ENCODE results near the gene WIZ. TPM values are rescaled to one million over a fixed set of nuclear protein-coding genes. Genes with fewer than 3 reads are reported as not detected.
A peak's percentile ranks its signal among the peaks of the same experiment; 100 is the strongest.

WIZ gene
- total and polyA plus RNA-seq, 9 of the 15 experiments (the other 6 are each of a cell fraction or from before 2014, with no cell fraction given) = 0.06 to 37.5 (median 4.8) TPM

DNA sequence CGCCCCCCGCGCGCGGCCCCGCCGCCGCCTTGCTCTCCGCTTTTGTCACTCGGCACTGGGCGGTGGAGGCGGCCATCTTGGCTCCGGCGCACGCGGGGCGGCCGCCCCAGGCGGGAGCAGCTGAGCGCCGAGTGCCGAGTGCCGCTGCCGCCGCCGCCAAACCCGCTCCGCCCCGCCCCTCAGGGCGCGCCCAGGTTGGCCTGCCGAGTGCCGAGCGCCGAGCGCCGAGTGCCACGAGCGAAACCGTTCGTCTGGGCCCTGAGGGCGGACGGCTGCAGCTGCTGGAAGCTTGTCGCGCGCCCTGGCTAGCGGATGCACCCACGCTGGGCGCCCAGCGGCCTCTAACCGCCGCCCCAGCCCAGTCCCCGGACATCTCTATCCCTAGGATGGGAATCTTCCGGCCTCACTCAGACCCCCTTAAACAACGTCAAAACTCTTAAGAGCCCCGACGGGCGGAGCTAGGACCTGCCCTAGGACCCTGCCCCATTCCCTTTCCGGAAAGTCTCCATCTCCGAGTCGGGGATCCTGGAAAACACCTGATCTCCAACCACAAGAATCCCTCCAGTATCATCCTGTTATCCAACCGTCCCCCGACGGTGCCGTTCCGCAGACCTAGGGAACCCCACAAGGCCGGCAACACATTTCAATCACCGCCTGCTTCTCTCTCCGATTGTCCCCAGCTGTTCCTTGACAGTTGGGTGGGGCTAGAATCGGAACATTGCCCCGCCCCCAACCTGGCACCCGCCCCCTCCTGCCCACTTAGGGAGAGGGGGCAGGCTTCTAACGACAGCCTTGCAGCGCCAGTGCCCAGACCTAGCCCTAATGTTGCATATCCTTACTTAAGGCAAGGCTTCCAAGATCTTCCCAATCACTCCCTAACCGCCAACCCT lies 16.9 kb downstream of the WIZ start (continued):
- TF ChIP-seq KLF13 (tag; IDR thresholded peaks at IDR 0.05; ENCODE audit: borderline replicate concordance, low read depth) = peak; percentile 71; the same call in 1 of the 2 replicates
- TF ChIP-seq, protein P1, sequence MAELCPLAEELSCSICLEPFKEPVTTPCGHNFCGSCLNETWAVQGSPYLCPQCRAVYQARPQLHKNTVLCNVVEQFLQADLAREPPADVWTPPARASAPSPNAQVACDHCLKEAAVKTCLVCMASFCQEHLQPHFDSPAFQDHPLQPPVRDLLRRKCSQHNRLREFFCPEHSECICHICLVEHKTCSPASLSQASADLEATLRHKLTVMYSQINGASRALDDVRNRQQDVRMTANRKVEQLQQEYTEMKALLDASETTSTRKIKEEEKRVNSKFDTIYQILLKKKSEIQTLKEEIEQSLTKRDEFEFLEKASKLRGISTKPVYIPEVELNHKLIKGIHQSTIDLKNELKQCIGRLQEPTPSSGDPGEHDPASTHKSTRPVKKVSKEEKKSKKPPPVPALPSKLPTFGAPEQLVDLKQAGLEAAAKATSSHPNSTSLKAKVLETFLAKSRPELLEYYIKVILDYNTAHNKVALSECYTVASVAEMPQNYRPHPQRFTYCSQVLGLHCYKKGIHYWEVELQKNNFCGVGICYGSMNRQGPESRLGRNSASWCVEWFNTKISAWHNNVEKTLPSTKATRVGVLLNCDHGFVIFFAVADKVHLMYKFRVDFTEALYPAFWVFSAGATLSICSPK (IDR thresholded peaks at IDR 0.05; ENCODE audit: borderline replicate concordance) = no peak
- TF ChIP-seq, protein P2, sequence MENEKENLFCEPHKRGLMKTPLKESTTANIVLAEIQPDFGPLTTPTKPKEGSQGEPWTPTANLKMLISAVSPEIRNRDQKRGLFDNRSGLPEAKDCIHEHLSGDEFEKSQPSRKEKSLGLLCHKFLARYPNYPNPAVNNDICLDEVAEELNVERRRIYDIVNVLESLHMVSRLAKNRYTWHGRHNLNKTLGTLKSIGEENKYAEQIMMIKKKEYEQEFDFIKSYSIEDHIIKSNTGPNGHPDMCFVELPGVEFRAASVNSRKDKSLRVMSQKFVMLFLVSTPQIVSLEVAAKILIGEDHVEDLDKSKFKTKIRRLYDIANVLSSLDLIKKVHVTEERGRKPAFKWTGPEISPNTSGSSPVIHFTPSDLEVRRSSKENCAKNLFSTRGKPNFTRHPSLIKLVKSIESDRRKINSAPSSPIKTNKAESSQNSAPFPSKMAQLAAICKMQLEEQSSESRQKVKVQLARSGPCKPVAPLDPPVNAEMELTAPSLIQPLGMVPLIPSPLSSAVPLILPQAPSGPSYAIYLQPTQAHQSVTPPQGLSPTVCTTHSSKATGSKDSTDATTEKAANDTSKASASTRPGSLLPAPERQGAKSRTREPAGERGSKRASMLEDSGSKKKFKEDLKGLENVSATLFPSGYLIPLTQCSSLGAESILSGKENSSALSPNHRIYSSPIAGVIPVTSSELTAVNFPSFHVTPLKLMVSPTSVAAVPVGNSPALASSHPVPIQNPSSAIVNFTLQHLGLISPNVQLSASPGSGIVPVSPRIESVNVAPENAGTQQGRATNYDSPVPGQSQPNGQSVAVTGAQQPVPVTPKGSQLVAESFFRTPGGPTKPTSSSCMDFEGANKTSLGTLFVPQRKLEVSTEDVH (IDR thresholded peaks at IDR 0.05; ENCODE audit: low read depth, partially characterized antibody) = no peak
- TF ChIP-seq JUN (IDR thresholded peaks at IDR 0.05; ENCODE audit: borderline replicate concordance, low read depth, low read length) = peak; percentile 47; the same call in 1 of the 2 replicates
- TF ChIP-seq JUN (CRISPR knock-in tag; IDR thresholded peaks at IDR 0.05; ENCODE audit: borderline replicate concordance) = no peak
- no peak for TF ChIP-seq KDM2B (CRISPR knock-in tag; IDR thresholded peaks at IDR 0.05)
- no peak for TF ChIP-seq PCBP1 (IDR thresholded peaks at IDR 0.05; ENCODE audit: low read depth, low read length, poor library complexity, severe bottlenecking)
- no peak for TF ChIP-seq SPI1 (IDR thresholded peaks at IDR 0.05; ENCODE audit: borderline replicate concordance, low read depth, low read length)
- TF ChIP-seq, protein P3, sequence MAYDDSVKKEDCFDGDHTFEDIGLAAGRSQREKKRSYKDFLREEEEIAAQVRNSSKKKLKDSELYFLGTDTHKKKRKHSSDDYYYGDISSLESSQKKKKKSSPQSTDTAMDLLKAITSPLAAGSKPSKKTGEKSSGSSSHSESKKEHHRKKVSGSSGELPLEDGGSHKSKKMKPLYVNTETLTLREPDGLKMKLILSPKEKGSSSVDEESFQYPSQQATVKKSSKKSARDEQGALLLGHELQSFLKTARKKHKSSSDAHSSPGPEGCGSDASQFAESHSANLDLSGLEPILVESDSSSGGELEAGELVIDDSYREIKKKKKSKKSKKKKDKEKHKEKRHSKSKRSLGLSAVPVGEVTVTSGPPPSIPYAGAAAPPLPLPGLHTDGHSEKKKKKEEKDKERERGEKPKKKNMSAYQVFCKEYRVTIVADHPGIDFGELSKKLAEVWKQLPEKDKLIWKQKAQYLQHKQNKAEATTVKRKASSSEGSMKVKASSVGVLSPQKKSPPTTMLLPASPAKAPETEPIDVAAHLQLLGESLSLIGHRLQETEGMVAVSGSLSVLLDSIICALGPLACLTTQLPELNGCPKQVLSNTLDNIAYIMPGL (CRISPR knock-in tag; IDR thresholded peaks at IDR 0.05) = 0 out of 2 replicates have a peak, but pooled peaks have one; percentile 40
- TF ChIP-seq, protein P4, sequence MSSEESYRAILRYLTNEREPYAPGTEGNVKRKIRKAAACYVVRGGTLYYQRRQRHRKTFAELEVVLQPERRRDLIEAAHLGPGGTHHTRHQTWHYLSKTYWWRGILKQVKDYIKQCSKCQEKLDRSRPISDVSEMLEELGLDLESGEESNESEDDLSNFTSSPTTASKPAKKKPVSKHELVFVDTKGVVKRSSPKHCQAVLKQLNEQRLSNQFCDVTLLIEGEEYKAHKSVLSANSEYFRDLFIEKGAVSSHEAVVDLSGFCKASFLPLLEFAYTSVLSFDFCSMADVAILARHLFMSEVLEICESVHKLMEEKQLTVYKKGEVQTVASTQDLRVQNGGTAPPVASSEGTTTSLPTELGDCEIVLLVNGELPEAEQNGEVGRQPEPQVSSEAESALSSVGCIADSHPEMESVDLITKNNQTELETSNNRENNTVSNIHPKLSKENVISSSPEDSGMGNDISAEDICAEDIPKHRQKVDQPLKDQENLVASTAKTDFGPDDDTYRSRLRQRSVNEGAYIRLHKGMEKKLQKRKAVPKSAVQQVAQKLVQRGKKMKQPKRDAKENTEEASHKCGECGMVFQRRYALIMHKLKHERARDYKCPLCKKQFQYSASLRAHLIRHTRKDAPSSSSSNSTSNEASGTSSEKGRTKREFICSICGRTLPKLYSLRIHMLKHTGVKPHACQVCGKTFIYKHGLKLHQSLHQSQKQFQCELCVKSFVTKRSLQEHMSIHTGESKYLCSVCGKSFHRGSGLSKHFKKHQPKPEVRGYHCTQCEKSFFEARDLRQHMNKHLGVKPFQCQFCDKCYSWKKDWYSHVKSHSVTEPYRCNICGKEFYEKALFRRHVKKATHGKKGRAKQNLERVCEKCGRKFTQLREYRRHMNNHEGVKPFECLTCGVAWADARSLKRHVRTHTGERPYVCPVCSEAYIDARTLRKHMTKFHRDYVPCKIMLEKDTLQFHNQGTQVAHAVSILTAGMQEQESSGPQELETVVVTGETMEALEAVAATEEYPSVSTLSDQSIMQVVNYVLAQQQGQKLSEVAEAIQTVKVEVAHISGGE (CRISPR knock-in tag; IDR thresholded peaks at IDR 0.05) = 0 out of 6 replicates have a peak, but pooled peaks of 1 of the 3 experiments have one; percentile 39
- peak; percentile 30 for TF ChIP-seq HNRNPLL (IDR thresholded peaks at IDR 0.05; ENCODE audit: low read depth, low read length, poor library complexity, severe bottlenecking)
- TF ChIP-seq, protein P5, sequence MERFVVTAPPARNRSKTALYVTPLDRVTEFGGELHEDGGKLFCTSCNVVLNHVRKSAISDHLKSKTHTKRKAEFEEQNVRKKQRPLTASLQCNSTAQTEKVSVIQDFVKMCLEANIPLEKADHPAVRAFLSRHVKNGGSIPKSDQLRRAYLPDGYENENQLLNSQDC (CRISPR knock-in tag; IDR thresholded peaks at IDR 0.05) = peak; percentile 86; the same call in 1 of the 2 replicates

Measured in K562 (cell line).